ENCODE data around the gene ATP6V1C2.

The ATP6V1C2 gene, protein sequence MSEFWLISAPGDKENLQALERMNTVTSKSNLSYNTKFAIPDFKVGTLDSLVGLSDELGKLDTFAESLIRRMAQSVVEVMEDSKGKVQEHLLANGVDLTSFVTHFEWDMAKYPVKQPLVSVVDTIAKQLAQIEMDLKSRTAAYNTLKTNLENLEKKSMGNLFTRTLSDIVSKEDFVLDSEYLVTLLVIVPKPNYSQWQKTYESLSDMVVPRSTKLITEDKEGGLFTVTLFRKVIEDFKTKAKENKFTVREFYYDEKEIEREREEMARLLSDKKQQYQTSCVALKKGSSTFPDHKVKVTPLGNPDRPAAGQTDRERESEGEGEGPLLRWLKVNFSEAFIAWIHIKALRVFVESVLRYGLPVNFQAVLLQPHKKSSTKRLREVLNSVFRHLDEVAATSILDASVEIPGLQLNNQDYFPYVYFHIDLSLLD
- 0 to 0.05 (median 0.04) reads per million in 3 experiments for total RNA-seq

DNA sequence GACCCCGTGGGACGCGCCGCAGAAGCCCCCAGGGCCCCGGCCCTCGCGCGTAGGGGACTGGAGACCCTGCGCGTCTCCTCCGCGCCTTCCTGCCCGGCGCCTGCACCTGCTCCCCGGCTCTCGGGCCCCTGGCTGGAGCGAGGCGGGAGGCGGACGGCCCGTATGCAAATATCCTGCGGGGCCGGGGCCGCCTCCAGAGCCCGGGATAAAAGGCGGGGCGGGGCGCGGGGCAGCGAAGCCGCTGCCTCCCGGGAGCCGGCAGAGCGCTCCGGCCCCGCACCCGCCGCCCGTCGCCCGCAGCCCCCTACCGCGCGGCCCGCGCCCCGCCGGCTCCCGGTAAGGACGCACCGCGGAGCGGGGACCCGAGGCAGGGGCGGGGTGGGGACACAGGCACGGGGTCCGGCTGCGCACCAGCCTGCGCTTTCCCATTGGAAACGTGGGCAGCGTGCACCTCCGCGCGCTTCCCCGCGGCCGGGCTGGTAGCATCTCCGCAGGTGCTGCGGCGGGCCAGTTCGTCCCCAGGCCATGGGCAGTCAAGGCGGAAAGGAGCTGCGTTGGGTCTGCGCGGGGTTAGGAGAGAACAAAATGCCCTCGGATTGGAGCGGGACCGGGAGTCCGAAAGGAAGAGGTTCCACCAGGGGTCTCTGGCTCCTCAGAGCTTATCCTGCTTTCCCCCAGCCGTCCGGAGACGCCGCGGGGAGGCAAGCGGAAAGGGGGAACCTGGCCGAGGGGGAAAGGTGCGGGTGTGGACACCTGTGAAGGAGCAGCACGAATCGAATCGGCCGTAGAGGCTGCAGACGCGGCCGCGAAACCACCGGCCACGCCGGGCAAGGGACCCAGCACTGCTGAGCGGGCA is at the start of gene ATP6V1C2:
ATP6V1C2 (plus strand) TSS at position 235 of the 856 bp plus-strand sequence. CDS start 1,220 bp downstream, outside the sequence.
- no peak for DNase-seq

DNA sequence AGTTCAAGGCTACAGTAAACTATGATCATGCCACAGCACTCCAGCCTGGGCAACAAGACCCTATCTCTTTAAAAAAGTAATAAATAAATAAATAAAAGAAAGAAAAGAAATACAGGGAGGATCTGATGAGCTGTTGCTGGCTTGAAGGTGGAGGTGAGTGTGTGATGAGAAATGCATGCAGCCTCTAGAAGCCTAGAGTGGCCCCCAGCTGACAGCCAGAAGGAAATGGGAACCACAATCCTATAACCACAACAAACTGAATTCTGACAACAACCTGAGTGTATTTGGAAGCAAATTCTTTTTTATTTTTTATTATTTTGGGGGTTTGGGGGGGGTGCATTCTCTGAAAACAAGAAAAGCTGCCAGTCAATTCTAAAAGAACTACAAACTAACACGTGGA is 46.3 kb upstream of the ATP6V1C2 start:
- no peak for DNase-seq

DNA sequence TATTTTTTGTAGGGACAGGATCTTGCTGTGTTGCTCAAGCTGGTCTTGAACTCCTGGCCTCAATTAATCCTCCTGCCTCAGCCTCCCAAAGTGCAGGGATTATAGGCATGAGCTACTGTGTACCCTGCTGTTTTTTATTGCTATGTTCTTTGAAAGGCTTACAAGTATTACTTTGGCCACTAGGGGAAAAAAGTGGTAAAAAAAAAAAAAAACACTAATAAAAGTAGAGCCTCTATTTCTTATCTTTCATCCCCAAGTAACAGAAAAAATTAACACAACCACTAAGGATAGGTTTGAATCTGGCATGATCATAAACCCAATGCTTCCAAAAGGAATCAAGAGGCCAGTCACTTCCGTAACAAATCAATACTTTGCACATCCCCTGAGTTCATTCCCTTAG is 43.2 kb upstream of the ATP6V1C2 start:
- no peak for DNase-seq

DNA sequence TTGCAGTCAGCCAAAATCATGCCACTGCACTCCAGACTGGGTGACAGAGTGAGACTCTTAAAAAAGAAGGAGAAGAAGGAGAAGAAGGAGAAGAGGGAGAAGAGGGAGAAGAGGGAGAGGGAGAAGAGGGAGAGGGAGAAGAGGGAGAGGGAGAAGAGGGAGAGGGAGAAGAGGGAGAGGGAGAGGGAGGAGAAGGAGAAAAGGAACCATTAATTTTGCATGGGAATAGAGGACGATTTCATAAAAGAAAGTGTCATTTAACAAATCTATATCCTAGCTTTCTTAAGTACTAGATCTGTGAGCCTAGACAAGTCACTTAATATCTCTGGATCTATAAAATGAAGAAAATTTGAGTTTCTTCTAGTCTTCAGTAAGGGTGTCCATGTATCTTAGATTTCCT is 41.2 kb upstream of the ATP6V1C2 start:
- no peak for DNase-seq

DNA sequence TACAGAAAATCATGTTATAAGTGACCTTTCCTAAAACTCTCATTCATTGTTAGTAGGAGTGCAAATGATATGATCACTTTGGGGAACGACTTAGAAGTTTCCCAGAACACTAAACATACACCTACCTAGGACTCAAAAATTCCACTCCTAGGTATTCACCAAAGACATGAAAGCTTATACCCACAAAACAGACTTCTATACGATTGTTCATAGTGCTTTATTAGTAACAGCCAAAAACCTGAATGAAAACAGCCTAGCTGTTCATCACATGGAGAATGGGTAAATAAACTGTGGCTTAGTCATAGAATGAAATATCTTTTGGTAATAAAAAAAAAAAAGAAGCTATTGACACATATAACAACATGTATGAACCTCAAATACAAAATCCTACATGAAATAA is 40.5 kb upstream of the ATP6V1C2 start:
- DNase-seq, result no peak

DNA sequence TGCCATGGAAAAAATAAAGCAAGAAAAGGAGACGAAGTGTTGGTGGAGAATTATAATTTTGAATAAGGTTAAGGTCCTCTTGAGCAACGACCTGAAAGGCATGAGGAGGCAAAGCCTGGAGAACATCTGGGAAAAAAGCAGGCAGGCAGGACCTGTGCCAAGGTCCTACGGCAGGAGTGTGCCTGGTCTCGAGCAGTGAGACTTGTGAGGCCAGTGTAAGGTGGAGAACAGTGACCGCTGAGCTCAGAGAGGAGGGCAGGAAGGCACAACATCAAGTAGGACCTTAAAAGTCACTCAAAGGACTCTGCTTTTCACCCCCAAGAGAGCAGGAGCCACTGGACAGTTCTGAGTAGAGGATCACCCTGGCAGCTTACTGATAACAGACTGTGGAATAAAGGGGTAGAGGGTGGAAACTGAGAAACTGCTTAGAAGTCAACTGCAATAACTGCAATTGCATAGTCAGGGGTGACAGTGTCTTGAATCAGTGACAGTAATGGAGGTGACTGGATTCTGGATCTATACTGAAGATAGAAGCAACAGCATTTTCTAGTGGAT is 35.2 kb upstream of the ATP6V1C2 start:
- DNase-seq, result no peak

DNA sequence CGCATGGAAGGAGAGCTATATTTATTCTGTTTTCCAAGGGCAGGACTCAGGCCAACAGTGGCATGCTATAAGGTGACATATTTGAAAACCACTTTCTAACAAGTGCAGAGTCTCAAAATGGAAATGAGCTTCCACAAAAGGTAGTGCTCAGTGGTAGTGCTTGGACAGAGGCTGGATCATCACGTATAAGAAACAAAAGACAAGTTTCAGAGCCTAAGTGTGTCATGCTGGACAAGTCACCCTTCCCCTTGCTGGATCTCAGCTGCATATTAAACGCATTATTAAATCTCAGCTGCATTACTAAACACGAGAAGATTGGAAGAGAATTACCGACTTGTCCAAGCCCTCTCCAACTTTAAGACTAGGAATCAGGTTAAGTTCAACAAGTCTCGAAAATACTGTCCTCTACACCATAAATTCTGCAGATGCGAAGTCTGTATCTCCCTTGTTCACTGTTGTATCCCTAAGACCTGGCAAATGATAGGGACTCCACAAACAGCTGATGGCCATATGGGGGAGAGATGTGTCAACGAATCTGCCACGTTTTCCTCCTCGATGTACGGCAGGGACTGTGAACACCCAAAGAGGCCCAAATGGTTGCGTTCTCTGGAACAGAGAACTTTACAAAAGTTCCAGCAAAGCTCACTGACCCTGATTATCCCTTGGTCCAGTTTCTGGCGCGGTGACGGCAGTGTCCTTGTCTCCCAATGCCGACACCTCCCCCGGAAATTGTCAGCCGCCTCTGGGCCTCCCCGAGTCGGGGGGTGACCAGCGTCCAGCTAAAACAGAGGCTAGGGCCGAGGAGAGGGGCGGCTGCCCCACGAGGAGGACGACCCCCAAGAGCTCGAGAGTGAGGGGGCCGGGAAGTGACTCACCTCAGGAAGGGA is 32.3 kb upstream of the ATP6V1C2 start:
- no peak for DNase-seq

DNA sequence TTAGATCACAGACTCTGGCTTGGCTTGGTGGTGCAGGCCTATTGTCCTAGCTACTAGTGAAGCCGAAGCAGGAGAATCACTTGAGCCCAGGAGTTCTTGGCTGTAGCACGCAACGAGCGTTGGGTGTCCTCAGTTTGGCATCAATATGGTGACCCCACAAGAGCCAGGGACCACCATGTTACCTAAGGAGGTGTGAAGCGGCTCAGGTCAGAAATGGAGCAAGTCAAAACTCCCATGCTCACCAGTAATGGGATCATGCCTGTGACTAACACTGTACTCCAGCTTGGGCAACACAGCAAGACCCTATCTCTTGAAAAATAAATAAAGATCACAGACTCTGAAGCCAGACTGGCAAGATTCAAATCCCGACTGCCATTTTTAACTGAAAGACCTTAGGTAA is 29.9 kb upstream of the ATP6V1C2 start:
- DNase-seq, result no peak

DNA sequence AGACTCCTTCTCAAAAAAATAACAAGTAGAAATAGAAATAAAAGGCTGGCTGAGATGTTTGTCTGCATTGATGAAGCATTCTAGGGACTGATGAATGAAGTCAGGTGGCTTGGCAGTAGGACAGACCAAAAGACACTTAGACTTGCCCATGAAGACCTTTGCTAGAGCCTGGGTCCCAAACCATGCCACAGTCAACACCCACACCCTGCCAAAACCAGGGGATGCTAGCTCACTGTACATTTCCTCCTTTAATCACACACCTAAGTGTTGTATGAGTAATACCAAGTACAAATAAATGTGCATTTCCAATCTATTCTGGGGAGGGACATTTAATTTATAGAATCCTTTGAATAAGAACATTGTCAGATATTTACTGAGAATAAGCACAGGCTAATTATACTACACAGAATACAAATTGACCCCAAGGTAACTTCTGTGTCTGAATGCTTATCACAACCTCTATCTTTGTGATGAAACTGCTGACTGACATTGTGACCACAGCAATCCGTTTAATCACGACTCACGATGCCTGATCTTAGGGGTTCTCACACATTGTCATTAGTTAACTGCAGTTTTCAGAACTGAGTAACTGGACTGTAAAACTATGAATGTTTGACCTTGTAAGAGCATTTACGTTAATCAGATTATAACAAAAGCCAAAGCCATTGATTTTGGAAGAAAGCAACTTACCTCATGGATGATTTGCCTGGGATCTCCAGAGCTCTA is 21.2 kb upstream of the ATP6V1C2 start:
- DNase-seq, result no peak

DNA sequence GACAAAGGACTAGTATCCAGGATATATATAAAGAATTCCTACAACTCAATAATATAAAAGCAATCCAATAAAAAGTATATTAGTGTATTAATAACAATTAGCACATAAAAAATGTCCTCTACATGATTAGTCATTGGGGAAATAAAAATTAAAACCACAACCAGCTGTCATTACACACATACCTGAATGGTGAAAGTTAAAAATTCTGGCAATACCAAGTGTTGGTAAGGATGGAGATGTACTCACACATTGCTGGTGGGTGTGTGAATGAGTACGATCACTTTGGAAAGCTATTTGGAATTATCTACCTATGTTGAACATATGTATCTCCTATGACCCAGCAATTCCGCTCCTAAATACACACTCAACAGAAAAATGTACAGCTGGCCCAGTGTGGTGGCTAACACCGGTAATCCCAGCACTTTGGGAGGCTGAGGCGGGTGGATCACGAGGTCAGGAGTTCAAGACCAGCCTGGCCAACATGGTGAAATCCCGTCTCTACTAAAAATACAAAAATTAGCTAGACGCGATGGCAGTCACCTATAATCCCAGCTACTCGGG is 17.3 kb upstream of the ATP6V1C2 start:
- DNase-seq, result no peak

DNA sequence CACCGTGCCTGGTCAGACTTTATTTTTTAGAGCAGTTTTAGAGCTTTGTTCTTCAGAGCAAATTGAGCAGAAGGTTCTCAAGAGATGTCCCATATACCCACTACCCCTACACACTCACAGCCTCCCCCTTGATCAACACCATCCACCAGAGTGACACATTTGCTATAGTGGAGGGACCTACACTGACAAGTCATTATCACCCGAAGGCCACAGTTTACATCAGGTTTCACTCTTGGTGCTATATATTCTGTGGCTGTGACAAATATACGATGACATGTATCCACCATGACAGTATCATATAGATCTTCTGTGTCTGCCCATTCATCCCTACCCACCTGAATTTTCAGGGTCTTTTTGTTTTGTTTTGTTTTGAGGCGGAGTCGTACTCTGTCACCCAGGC is 15.4 kb upstream of the ATP6V1C2 start:
- no peak for DNase-seq

DNA sequence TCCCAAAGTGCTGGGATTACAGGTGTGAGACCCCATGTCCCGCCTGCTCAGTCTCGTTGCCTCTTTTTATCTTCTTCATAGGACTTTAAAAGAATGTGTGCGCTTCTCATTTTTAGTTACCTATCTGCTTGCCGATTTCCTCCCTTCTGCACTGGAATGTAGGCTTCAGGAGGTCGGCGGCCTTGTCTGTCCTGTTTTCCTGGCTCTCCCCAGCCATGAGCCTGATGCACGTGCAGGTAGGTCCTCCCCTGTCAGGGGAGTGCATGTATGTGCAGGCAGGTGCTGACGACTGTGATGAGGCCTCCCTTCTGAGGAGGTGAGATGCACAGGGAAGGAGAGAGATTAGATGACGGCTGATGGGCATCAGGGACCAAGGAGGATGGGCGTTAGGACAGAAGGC is 13.6 kb upstream of the ATP6V1C2 start:
- DNase-seq, result no peak

DNA sequence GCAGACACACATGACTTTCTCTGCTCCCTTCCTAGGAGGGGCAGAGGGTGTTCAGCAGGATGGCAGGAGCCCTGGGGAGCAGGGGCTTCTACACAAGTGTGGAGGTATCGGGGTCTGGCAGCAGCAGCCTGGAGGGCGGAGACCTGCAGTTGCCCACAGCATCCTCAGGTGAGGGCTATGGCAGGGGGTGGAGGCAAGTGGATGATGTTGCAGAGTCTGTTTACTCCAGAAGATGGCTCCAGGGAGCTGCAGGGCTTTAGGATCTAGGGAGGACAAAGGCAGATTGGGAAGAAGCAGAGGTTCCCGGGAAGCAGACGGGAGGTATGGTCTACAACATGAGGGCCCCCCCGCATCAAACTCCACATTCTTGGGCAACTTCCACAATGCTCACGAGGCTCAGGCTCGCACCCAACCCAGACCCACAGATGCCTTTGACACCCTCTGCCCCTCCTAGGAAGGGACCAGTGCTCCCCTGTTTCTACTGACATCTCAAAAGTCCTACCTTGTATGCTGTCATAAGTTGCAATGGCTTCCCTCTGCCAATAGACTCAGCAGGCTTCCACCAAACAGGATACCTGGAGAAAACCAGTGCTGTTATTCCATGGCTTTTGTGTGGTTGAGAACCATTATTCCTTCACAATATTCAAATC is 12.0 kb upstream of the ATP6V1C2 start:
- DNase-seq, result no peak

DNA sequence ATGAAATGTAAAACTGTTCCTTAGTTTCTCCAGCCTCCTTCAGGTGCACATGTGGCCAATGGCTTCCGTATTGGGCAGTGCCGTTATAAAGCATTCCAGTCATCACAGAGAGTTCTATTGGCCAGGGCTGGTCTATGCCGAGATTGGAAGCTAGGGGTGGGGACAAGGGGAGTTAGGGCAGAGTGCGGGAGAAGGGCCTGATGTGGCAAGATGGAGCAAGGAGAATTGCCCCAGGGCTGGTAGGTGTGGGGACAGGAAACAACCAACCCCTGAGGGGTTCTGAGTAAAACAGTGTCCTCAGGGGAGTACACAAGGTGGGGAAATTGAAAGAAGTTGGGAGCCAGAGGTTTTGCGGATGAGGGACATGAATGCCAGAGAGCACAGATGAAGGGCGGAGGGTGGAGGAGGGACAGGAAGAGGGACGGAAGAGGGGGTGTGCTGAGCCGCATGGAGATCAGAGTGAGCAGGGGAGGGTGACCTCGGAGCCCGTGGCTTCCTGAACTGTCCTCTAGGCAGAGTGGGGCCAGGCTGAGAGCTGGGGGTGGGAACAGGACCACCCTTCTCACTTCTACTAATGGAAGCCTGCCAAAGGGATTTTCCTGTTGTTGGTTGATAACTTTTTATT is 9.1 kb upstream of the ATP6V1C2 start:
- no peak for DNase-seq

DNA sequence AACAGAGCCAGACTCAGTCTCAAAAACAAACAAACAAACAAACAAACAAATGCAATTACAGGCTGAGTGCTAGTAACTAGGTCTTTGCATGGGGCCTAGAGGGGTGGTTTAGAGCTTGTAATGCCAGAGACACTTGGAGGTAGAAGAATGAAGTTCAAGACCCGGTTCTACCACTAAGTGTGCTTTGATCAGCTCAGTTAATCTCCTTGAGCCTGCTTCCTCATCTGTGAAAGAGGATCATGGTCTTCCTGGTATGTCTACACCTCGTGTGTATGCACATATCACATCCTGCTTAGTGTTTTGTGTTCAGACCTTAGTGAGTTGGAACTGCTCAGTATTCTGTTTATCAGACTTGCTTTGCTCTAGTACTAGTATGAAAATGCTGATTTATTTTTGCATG is 4.8 kb upstream of the ATP6V1C2 start:
- no peak for DNase-seq

DNA sequence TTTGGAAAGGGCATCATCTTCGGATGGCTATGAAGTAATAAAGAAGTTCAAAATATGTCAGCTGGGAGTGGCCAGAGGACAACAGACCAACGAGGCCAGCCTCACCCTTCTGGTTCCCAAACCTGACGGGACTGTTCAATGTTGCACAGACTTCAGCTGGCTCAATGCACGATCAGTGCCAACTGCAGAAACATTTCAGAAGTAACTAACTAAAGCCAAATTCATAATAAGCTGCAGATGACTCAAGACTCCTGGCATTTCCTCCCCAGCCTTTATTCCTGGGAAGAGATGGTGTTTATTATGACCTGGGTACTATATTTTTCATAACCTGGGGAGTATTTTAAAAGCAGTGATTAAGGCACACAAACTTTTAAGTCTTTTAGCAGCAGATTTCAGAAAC is 3.8 kb upstream of the ATP6V1C2 start:
- DNase-seq, result no peak

DNA sequence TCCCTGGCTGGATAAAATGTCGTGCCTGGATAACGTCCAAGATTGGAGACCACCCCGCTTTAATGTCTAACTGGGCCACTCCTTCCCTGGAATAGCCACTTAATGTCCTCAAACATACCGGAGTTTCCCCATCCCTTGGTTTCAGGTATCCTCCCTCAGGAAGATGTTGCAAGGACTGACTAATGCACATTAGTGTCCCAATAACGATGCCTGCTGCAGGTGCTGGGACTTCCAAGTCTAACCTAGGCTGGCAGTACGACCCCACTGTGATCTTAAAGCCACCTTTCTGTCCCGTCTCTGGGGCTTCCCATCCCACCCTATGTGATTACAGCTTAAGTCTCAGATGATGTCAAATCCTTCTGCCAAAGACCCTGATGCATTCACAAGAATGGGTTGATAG is 1.1 kb upstream of the ATP6V1C2 start:
- no peak for DNase-seq

DNA sequence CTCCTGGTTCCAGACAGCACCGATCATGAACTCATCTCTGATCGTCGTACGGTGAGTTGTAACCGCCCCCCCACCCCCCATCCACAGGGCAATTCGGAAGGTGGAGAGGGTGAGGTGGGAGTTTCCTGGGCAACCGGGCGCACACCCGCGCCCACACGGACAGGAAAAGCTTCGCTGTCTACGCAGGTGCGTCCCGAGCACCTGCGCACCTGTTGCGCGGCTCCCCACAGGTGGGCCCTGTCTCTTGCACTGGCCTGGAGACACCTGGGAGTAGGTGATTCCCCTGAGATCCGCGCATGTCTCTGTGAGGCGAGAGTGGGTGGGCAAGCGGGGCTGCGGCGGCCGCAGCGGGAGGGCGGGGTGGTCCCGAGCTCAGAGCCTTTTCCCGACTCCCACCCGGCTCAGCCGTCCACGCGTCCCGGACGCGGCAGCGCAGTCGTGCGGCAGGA is 459 bp upstream of the ATP6V1C2 start:
- DNase-seq, result no peak

DNA sequence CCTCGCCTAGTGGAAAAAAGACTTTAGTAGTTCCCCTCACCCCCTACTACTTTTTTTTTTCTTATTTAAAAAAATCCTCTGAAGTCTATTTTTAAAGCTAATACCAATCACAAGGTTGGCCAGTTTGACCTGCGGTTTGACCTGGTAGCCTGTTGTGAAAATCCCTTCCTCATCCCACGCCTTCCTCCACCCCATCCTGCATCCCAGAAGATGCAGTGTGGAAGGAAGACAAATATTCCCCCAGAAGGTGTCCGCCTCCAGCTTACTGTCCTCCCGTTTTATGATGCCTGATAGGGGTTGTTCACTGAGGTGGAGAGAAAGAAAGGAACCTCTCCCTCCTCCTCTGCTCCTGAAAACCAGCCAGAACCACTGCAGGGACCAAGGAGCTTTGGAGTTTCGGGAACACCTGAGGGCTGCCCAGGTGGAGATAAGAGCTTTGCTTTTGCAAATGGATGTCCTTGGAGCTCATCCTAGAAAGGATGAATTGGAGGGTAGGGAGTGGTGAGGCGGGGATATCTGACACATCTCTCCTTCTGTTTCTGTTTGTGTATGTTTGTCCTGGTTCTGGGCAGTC is 909 bp downstream of the ATP6V1C2 start:
- no peak for DNase-seq

All from central memory CD4-positive, alpha-beta T cell (primary cell).